H9 (cell line): ENCODE data around the gene TBX5. TPM values are rescaled to one million over a fixed set of nuclear protein-coding genes. Genes with fewer than 3 reads are reported as not detected.

Source experiments
- DNase-seq: peaks from one replicate; pipeline ENCODE4 v3.0.0-alpha.2; 2017
- H2AFZ ChIP-seq: one replicate; pipeline ENCODE4 v1.6.1; 2013; ENCODE audit warnings: mild to moderate bottlenecking, low read length, control low read depth, moderate library complexity
- H2AK5ac ChIP-seq: 2 replicates; pipeline ENCODE4 v1.6.1; 2013; ENCODE audit warnings: low read length, control low read depth, mixed read lengths; ENCODE audit not compliant: insufficient read length
- H2BK120ac ChIP-seq: one replicate; pipeline ENCODE4 v1.6.1; 2013; ENCODE audit warnings: low read depth, mild to moderate bottlenecking, low read length, control low read depth, inconsistent platforms; ENCODE audit not compliant: poor library complexity, severe bottlenecking
- H2BK12ac ChIP-seq: 2 replicates; pipeline ENCODE4 v1.6.1; 2013; ENCODE audit warnings: low read length, control low read depth, mixed read lengths, low read depth; ENCODE audit not compliant: insufficient read length
- H2BK15ac ChIP-seq: 2 replicates; pipeline ENCODE4 v1.6.1; 2013; ENCODE audit warnings: low read depth, low read length, control low read depth
- H2BK20ac ChIP-seq: one replicate; pipeline ENCODE4 v1.6.1; 2013; ENCODE audit warnings: low read depth, mild to moderate bottlenecking, low read length, control low read depth, inconsistent platforms; ENCODE audit not compliant: poor library complexity, severe bottlenecking
- H2BK5ac ChIP-seq: 2 replicates; pipeline ENCODE4 v1.6.1; 2013; ENCODE audit warnings: low read length, control low read depth, mixed read lengths; ENCODE audit not compliant: insufficient read length
- H3K14ac ChIP-seq: 2 replicates; pipeline ENCODE4 v1.6.1; 2013; ENCODE audit warnings: low read length, control low read depth; ENCODE audit not compliant: insufficient read depth
- H3K18ac ChIP-seq: 2 replicates; pipeline ENCODE4 v1.6.1; 2013; ENCODE audit warnings: low read depth, mild to moderate bottlenecking, mixed read lengths, low read length, control low read depth; ENCODE audit not compliant: insufficient read length
- H3K23ac ChIP-seq: 2 replicates; pipeline ENCODE4 v1.6.1; 2013; ENCODE audit warnings: low read length, control low read depth, mixed read lengths, low read depth; ENCODE audit not compliant: insufficient read length
- H3K23me2 ChIP-seq: 2 replicates; pipeline ENCODE4 v1.6.1; 2013; ENCODE audit warnings: low read depth, mild to moderate bottlenecking, mixed read lengths, low read length, control low read depth; ENCODE audit not compliant: insufficient read length, poor library complexity, severe bottlenecking
- H3K27ac ChIP-seq: 2 replicates; pipeline ENCODE4 v1.5.1; 2013; ENCODE audit warnings: low read length, control low read depth, mixed read lengths, low read depth; ENCODE audit not compliant: insufficient read length
- H3K27me3 ChIP-seq: 2 replicates; pipeline ENCODE4 v1.6.1; 2013; ENCODE audit warnings: low read length, control low read depth, inconsistent platforms; ENCODE audit not compliant: insufficient read depth
- H3K4ac ChIP-seq: 2 replicates; pipeline ENCODE4 v1.6.1; 2013; ENCODE audit warnings: low read depth, mild to moderate bottlenecking, control low read depth, inconsistent platforms, low read length, moderate library complexity
- H3K4me1 ChIP-seq: 2 replicates; pipeline ENCODE4 v1.6.1; 2013; ENCODE audit warnings: low read length, control low read depth, inconsistent platforms; ENCODE audit not compliant: insufficient read depth
- H3K4me2 ChIP-seq: 2 replicates; pipeline ENCODE4 v1.6.1; 2013; ENCODE audit warnings: low read length, control low read depth, mixed read lengths; ENCODE audit not compliant: insufficient read length, insufficient read depth
- H3K56ac ChIP-seq: 2 replicates; pipeline ENCODE4 v1.6.1; 2013; ENCODE audit warnings: low read depth, mild to moderate bottlenecking, mixed read lengths, low read length, control low read depth; ENCODE audit not compliant: insufficient read length
- H3K79me1 ChIP-seq: 2 replicates; pipeline ENCODE4 v1.6.1; 2013; ENCODE audit warnings: low read depth, mild to moderate bottlenecking, moderate library complexity, low read length, control low read depth, inconsistent platforms; ENCODE audit not compliant: insufficient read depth, poor library complexity, severe bottlenecking
- H3K79me2 ChIP-seq: 2 replicates; pipeline ENCODE4 v1.6.1; 2013; ENCODE audit warnings: low read length, control low read depth, inconsistent platforms; ENCODE audit not compliant: insufficient read depth
- H3K9ac ChIP-seq: 2 replicates; pipeline ENCODE4 v1.6.1; 2013; ENCODE audit warnings: low read length, control low read depth, mixed read lengths; ENCODE audit not compliant: insufficient read length; ENCODE audit errors: extremely low read depth
- H3K9me3 ChIP-seq: one replicate; pipeline ENCODE4 v1.6.1; 2013; ENCODE audit warnings: low read depth, low read length, inconsistent platforms; ENCODE audit not compliant: control insufficient read depth
- H3T11ph ChIP-seq: one replicate; pipeline ENCODE4 v1.6.1; 2013; ENCODE audit warnings: mild to moderate bottlenecking, low read length, control low read depth, inconsistent platforms
- H4K20me1 ChIP-seq: one replicate; pipeline ENCODE4 v1.6.1; 2013; ENCODE audit not compliant: control insufficient read depth, insufficient read length, insufficient read depth
- H4K5ac ChIP-seq: 2 replicates; pipeline ENCODE4 v1.6.1; 2013; ENCODE audit warnings: low read depth, mild to moderate bottlenecking, mixed read lengths, low read length, control low read depth; ENCODE audit not compliant: insufficient read length
- H4K8ac ChIP-seq: replicated peaks from 2 replicates; pipeline ENCODE4 v1.6.1; 2013; ENCODE audit warnings: low read length, control low read depth, mixed read lengths, low read depth; ENCODE audit not compliant: insufficient read length
- H4K91ac ChIP-seq: 2 replicates; pipeline ENCODE4 v1.6.1; 2013; ENCODE audit warnings: low read depth, mild to moderate bottlenecking, moderate library complexity, mixed read lengths, low read length, control low read depth; ENCODE audit not compliant: insufficient read length
- H3K27ac Mint-ChIP-seq, 3 experiments: 2 replicates in 2 of 3; 3 replicates in 1 of 3; pipeline ENCODE4 v1.8.0; 2020 to 2021; ENCODE audit warnings: mixed read lengths in 3 of 3, mild to moderate bottlenecking in 1 of 3, moderate library complexity in 1 of 3
- H3K27me3 Mint-ChIP-seq: 2 replicates; pipeline ENCODE4 v1.8.0; 2021; ENCODE audit warnings: low read depth, mild to moderate bottlenecking, moderate library complexity, mixed read lengths
- H3K36me3 Mint-ChIP-seq, 3 experiments: 2 replicates in 2 of 3; 3 replicates in 1 of 3; pipeline ENCODE4 v1.8.0; 2020 to 2021; ENCODE audit warnings: low read depth in 3 of 3, mixed read lengths in 3 of 3; ENCODE audit not compliant: insufficient read depth in 1 of 3
- H3K4me1 Mint-ChIP-seq, 2 experiments: 2 replicates each; pipeline ENCODE4 v1.8.0; 2020; ENCODE audit warnings: mixed read lengths in 2 of 2
- H3K4me3 Mint-ChIP-seq, 2 experiments: 2 replicates in 1 of 2; 3 replicates in 1 of 2; pipeline ENCODE4 v1.8.0; 2020 to 2021; ENCODE audit warnings: mild to moderate bottlenecking in 2 of 2, mixed read lengths in 2 of 2, moderate library complexity in 1 of 2
- H3K9me3 Mint-ChIP-seq, 2 experiments: 2 replicates in 1 of 2; 3 replicates in 1 of 2; pipeline ENCODE4 v1.8.0; 2020; ENCODE audit warnings: mild to moderate bottlenecking in 2 of 2, mixed read lengths in 2 of 2, moderate library complexity in 1 of 2
- CTCF ChIP-seq: fragments of 200-600 bp; sonication (generic); conservative IDR thresholded peaks from 3 replicates; pipeline ENCODE4 v1.8.0; 2021; ENCODE audit warnings: antibody characterized with exemption, mild to moderate bottlenecking
- WGBS: extraction: QIAGEN DNeasy Blood & Tissue Kit; methylation state at CpG from one replicate; pipeline ENCODE4 v1.1.7; 2013; ENCODE audit warnings: missing lambda C conversion rate, low lambda C conversion rate, mixed read lengths; ENCODE audit not compliant: insufficient read length; ENCODE audit errors: extremely low coverage; 5-methylcytosine and 5-hydroxymethylcytosine counted together
- total RNA-seq: library from RNA; stranded (reverse); gene quantifications from 2 replicates; pipeline ENCODE4 v1.2.1, GENCODE V29; 2021

The TBX5 gene
- total RNA-seq, 1 experiment from 2014 or later = not detected

- DNase-seq = no peak
- Histone ChIP-seq H3T11ph (no peak overlapping the region), H2AK5ac (no peak overlapping the region), H3K9me3 (no peaks in the 10 kb centered on the region), H4K5ac (no peak overlapping the region), H3K23ac (no peak overlapping the region), H3K56ac (no peak overlapping the region), H2BK12ac (no peak overlapping the region), H4K91ac (no peak overlapping the region), H3K4ac (no peak overlapping the region), H4K8ac (no peak overlapping the region), H2AFZ (no peak overlapping the region), H3K4me2 (no peak overlapping the region), H3K18ac (no peak overlapping the region), H3K14ac (no peak overlapping the region), H3K27me3 (no peaks in the 10 kb centered on the region), H3K79me1 (no peaks in the 10 kb centered on the region), H3K9ac (no peak overlapping the region), H2BK20ac (no peak overlapping the region), H3K23me2 (no peaks in the 10 kb centered on the region), H2BK120ac (no peak overlapping the region), H3K27ac (no peak overlapping the region), H3K4me1 (no peaks in the 10 kb centered on the region), H2BK5ac (no peak overlapping the region), H4K20me1 (no peaks in the 10 kb centered on the region), H3K79me2 (no peaks in the 10 kb centered on the region), H2BK15ac (no peak overlapping the region)
- H3K27ac Mint-ChIP-seq = no peak overlapping the region
- H3K27me3 Mint-ChIP-seq = no peaks in the 10 kb centered on the region; the same call in 1 of the 2 replicates
- H3K4me1 Mint-ChIP-seq = peaks cover 0 to 8% of the 10 kb centered on the region in 2 experiments; a peak in 1 of 4 replicates
- no CpG with 5 or more reads among the region's 3 CpGs for WGBS
- H3K9me3 Mint-ChIP-seq = no peaks in the 10 kb centered on the region
- no peaks in the 10 kb centered on the region for H3K36me3 Mint-ChIP-seq
- H3K4me3 Mint-ChIP-seq = no peak overlapping the region
- TF ChIP-seq CTCF = no peak
Observed at GRCh38 chr12:114347861-114348260, 58.1 kb downstream of the TBX5 start.
